Psoas muscle (tissue), 8 donors: ENCODE measurements around the gene CHD3. TPM values are rescaled to one million over a fixed set of nuclear protein-coding genes. Genes with fewer than 3 reads are reported as not detected.

Experiments
- ATAC-seq, 4 donors: fragments of 200-7000 bp; cut with Tn5 transposase; one replicate each; pipeline ENCODE4 v1.9.1; 2020; ENCODE audit warnings: moderate library complexity in 3 of 4, mild to moderate bottlenecking in 2 of 4
- DNase-seq, 2 donors: peaks; one replicate each; pipeline ENCODE4 v3.0.0-alpha.2; 2020
- H3K27ac ChIP-seq: fragments of 200-600 bp; one replicate; pipeline ENCODE4 v1.8.0; 2022
- H3K27me3 ChIP-seq, 3 donors: fragments of 200-600 bp in 1 of 3; one replicate each; pipeline versions ENCODE4 v1.6.1 to v1.8.0; 2013 to 2022; ENCODE audit warnings: low read length in 2 of 3, mild to moderate bottlenecking in 2 of 3, moderate library complexity in 1 of 3; ENCODE audit not compliant: insufficient read depth in 3 of 3
- H3K36me3 ChIP-seq, 2 donors: fragments of 200-600 bp in 1 of 2; one replicate each; pipeline versions ENCODE4 v1.6.1 to v1.8.0; 2013 to 2022; ENCODE audit warnings: low read depth in 1 of 2, mild to moderate bottlenecking in 1 of 2, moderate library complexity in 1 of 2; ENCODE audit not compliant: insufficient read depth in 1 of 2
- H3K4me1 ChIP-seq: fragments of 200-600 bp; one replicate; pipeline ENCODE4 v1.8.0; 2022
- H3K4me3 ChIP-seq: fragments of 200-600 bp; one replicate; pipeline ENCODE4 v1.8.0; 2022; ENCODE audit warnings: mild to moderate bottlenecking
- H3K9me3 ChIP-seq: fragments of 200-600 bp; one replicate; pipeline ENCODE4 v1.8.0; 2022
- WGBS, 3 donors: extraction: QIAGEN DNeasy Blood & Tissue Kit; methylation state at CpG; one replicate each; pipeline versions ENCODE4 v1.1.6 to v1.1.7; 2013; 5-methylcytosine and 5-hydroxymethylcytosine counted together
- intact Hi-C, 2 donors: fragments of 100-400 bp; cut with DNase I; formaldehyde crosslinking; loops; one replicate each; pipeline versions ENCODE4 v1.11.0 to v1.14.2; 2022
- long read RNA-seq, 2 donors: library from polyadenylated mRNA; unstranded; transcript quantifications; one replicate each; pipeline ENCODE4 v2.0.0, GENCODE V29; 2021
- polyA plus RNA-seq, 3 donors: library from polyadenylated mRNA; stranded (reverse); fragments of 200-250 nt; gene quantifications; one replicate each; pipeline ENCODE4 v1.2.3, GENCODE V29; 2013
- total RNA-seq, 4 donors: library from RNA; stranded (reverse); fragmentation: NEBNext Ultra II Directional in 2 of 4; extraction: Animal tissue kit (Norgen Biotek cat#: 25700) in 2 of 4; gene quantifications; one replicate each; pipeline versions ENCODE4 v1.2.1 to v1.2.4, GENCODE V29; 2021 to 2023
- TF ChIP-seq, protein P1 (sequence below): fragments of 200-600 bp; IDR thresholded peaks from one replicate; pipeline ENCODE4 v1.8.0; 2022; ENCODE audit warnings: antibody characterized with exemption
- donor health status: healthy with polysubstance abuse.
- donor health status: DM: no; HTN: no; CAD: no; lungs with moderate emphysema.
- donor health status: Bipolar disorder and iron deficiency.
- donor health status: healthy.
- donor health status: DM: yes; HTN: yes; CAD: no.
- donor health status: DM: no; HTN: no; CAD: no.
- donor health status: DM: no; HTN: no; CAD: no.
- donor health status: DM: yes; HTN: yes; CAD: no.

CHD3 gene
- total RNA-seq (10 to 100 TPM in 1 of 4 donors, 1 to 10 TPM in 3; 5.8 to 13.1 (median 7.5) TPM), polyA plus RNA-seq (1 to 10 TPM; 3.3 to 6.9 (median 6.8) TPM)
- long read RNA-seq, donor 1, partial matches to known transcripts, result 3 of 4 reads
- long read RNA-seq, donor 1, other reads (novel, unspliced or antisense), result 1 of 4 reads
- long read RNA-seq, donor 2, partial matches to known transcripts, result 3 of 4 reads
- long read RNA-seq, donor 2, other reads (novel, unspliced or antisense), result 1 of 4 reads

DNA sequence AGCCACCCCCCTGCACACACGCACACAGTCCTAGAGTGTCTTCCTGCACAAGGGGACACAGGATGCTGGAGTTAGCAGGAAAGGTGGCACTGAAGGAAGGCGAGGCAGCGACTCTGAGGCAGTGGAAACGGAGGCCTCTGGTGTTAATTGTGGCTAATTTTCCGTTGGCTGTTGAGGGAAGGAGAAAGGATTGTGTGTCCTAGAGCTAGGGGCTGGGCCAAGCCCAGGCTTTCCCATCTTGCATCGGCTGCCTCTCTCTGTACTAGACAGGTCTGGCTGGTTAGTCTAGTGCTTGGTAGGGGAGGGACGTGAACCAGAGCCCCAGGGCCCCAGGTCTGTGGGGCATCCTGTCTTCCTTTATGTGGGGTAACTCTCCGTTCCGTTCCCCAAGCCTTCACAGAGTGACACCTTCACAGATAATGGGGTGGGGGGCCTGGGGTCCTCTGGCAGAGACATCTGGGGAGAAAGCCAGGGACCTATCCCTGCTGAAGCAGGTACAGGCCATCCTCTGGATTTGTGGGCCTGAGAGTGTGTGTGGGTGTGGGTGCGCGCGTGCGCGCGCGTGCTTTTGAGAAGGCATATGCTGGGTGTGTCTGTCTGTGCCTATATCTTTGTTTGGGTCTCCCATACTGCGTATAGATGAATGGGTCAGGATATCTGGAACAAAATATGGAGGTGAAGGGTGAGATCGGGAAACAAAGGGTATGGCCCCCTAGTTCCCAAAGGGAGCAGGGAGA, at the start of gene CHD3:
CHD3 (plus strand) TSS at position 606 of the 737 bp plus-strand sequence. CDS start 212 bp downstream, outside the sequence.
- DNase-seq (no peak), ATAC-seq (peak in 1 of 4 donors; percentile 5)
- intact Hi-C loops, result no loop called here
- H3K27me3 ChIP-seq, result peaks cover 0 to 24% (median 0%) of the 10 kb centered on the region in 3 donors
- H3K4me3 ChIP-seq, result peak within 1 kb of the TSS; percentile 81
- H3K9me3 ChIP-seq, result no peaks in the 10 kb centered on the region
- peaks cover 0 to 6% of the 10 kb centered on the region in 2 donors for H3K36me3 ChIP-seq
- peak within 1 kb of the TSS; percentile 70 for H3K27ac ChIP-seq
- 17 to 25% (median 18%) methylated on average over 18 of the region's 18 CpGs for WGBS, 3 donors
- TF ChIP-seq, protein P1, sequence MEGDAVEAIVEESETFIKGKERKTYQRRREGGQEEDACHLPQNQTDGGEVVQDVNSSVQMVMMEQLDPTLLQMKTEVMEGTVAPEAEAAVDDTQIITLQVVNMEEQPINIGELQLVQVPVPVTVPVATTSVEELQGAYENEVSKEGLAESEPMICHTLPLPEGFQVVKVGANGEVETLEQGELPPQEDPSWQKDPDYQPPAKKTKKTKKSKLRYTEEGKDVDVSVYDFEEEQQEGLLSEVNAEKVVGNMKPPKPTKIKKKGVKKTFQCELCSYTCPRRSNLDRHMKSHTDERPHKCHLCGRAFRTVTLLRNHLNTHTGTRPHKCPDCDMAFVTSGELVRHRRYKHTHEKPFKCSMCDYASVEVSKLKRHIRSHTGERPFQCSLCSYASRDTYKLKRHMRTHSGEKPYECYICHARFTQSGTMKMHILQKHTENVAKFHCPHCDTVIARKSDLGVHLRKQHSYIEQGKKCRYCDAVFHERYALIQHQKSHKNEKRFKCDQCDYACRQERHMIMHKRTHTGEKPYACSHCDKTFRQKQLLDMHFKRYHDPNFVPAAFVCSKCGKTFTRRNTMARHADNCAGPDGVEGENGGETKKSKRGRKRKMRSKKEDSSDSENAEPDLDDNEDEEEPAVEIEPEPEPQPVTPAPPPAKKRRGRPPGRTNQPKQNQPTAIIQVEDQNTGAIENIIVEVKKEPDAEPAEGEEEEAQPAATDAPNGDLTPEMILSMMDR, result no peak
- peaks cover 46% of the 10 kb centered on the region for H3K4me1 ChIP-seq

DNA sequence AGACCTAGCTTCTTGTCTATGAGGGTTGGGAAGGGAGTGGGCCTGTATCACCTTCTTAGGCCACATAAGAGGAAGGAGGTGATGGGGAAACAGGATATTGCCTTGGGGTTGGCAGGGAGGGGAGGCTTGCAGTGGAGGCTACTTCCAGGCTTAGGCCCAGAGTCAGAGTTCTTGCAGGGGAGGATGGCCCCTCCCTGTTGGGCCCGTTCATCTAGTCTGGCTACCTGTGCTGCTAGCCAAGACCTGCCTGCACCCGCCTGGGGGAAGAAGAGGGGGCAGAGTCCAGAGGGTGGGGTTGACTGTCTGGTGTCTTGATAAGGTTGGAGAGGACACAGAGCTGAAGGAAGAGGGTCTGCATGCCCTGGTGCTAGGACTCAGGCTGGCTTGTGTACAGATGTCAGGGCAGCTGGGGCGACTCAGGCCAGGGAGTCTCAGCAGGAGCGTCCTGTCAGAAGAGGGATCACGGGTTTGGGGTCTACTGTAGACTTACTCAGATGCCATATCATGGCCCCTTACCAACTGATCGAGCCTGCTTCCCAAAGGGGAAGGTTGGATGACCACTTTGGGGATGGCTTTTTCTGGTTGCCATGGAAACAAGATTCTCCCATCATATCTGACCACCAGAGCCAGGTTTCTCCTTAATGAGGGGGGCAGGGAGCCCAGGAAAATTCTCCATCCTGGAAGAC, 49.3 kb upstream of the CHD3 start:
- H3K4me1 ChIP-seq, result peaks cover 36% of the 10 kb centered on the region

DNA sequence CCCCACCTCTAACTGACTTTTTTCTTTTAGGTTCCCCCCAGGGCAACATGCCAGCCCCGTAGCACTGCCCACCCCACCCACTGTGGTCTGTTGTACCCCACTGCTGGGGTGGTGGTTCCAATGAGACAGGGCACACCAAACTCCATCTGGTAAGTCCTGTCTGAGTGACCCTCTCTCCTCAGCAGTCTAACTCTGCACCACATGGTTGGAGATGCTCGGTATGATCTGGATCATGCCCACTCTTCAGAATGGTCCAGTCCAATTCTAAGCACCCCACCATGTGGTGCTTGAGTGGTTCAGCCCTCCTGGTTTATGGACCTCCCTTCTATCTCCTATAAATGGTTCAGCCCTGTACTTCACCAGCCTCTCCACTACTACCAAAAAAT, 48.7 kb upstream of the CHD3 start:
- Histone ChIP-seq H3K27ac (peak overlapping the region; percentile 99), H3K27me3 (no peaks in the 10 kb centered on the region), H3K4me3 (peak overlapping the region; percentile 81), H3K36me3 (peaks cover 0 to 9% of the 10 kb centered on the region in 2 donors), H3K9me3 (no peaks in the 10 kb centered on the region), H3K4me1 (peaks cover 37% of the 10 kb centered on the region)
- DNase-seq, result no peak
- WGBS, 3 donors, result 14 to 29% (median 22%) methylated on average over 2 of the region's 2 CpGs
- intact Hi-C loops, result loop anchor here (5.0 to 10.0 kb wide), 2 partner anchors 215 to 358 kb away; partner anchors contain the start of genes POLR2A (in 1 of the 2), SAT2 (in 1 of the 2) and SLC35G6 (in 1 of the 2)
- no peak for ATAC-seq
- TF ChIP-seq, protein P1, result no peak

More for the DNA sequence above, 49.3 kb upstream of the CHD3 start:
- H3K9me3 ChIP-seq, result no peaks in the 10 kb centered on the region
- DNase-seq, result no peak
- intact Hi-C loops, result no loop called here
- H3K36me3 ChIP-seq, result peaks cover 0 to 9% of the 10 kb centered on the region in 2 donors
- ATAC-seq, result no peak
- 39 to 52% (median 43%) methylated on average over 6 of the region's 6 CpGs for WGBS, 3 donors
- H3K27me3 ChIP-seq, result no peaks in the 10 kb centered on the region
- TF ChIP-seq, protein P1, result no peak
- H3K27ac ChIP-seq, result peak overlapping the region; percentile 99
- H3K4me3 ChIP-seq, result peak overlapping the region; percentile 81

DNA sequence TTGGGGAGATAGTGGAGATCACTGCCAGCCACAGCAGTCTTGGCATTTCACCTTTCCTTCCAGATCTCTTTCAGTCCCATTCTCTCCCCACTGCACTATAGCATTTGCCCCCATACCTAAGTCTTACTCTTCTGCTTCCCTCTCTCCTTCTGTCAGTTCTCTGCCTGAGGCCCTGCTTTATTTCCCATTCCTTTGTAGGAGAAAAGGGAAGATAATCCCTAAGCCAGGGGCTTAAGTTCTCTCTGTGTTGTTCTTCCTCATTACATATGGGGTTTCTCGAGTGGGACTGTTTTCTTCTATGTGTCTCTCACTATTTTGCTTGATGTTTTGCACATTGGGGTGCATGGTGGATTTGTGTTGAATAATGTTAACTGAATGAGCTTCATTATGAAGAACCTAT, 48.1 kb upstream of the CHD3 start:
- intact Hi-C loops, result loop anchor here (5.0 to 10.0 kb wide), 2 partner anchors 216 to 358 kb away; partner anchors contain the start of genes POLR2A (in 1 of the 2), SAT2 (in 1 of the 2) and SLC35G6 (in 1 of the 2)
- Histone ChIP-seq H3K9me3 (no peaks in the 10 kb centered on the region), H3K36me3 (peaks cover 0 to 14% of the 10 kb centered on the region in 2 donors), H3K27ac (peak overlapping the region; percentile 99), H3K4me3 (peak overlapping the region; percentile 81), H3K27me3 (no peaks in the 10 kb centered on the region), H3K4me1 (peaks cover 43% of the 10 kb centered on the region)
- WGBS, 3 donors, result 38 to 58% (median 48%) methylated on average over 1 of the region's 1 CpG
- TF ChIP-seq, protein P1, result no peak
- DNase-seq, result no peak
- ATAC-seq, result no peak
